Measurements from ENCODE around the gene KANTR.
A peak's percentile ranks its signal among the peaks of the same experiment; 100 is the strongest.

The KANTR gene, protein sequence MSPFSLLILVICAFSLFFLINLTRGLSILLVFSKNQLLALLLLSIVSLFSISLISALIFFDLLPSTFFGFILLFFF
- total RNA-seq = 5.8 to 17.2 (median 15.8) reads per million in 3 experiments

DNA sequence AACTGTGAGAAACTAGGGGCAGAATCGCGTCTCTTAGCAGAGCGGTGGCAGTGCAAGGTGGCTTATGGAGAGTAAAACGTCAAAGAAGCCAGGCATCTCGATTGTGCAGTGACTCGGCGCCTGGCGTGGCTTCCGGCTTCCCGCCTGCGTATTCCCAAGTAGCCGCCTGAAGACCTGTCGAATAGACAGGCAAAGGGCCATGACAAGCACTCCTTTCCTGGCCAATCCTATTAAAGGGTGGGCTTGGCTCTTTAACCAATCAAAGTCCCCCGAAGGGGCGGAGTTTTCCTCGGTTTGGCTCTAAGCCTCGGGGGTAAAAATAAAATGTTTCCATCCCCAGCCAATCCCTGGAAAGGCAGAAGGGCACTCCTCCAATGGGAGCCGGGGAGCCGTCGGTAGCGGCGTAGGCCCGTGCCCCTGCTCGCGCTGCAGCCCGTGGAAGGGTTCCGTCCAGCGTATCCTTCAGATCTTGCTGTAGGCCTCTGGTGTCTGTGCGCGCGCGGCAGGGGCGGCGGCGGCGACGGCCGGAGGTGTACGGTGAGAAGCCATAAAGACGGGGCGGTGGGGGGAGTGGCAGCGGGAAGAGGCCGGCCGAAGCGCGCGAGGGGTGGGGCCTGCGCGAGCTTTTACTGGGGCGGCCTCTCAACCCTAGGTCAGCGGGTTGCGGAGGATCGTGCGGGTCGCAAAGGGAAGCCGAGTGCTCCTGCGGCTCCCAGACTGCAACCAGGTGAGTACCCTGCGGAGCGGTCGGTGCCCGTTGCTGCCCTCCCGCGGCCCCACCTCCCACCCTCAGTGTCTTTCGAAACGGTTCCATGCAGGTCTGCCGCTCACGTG, at the start of gene KANTR:
Gene KANTR (plus strand): TSS at position 395 of the 834 bp plus-strand sequence. CDS start 30,131 bp downstream, outside the sequence.
- DNase-seq = peak; percentile 83

DNA sequence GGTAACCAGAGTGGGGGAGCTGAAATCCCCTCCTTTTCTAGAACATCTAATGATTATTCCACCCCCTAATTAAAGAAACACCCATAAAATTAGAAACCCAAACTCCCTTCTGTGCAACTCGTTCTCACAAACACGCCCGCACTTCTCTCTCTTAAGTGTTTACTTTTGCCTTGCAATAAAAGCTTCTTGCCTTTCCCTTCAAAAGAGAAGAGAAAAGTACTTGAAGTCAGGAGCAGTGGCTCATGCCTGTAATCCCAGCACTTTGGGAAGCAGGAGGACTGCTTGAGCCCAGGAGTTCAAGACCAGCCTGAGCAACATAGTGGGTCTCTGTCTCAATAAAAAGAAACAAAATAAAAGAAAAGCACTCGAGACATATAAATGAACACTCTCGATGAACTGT, 48.9 kb upstream of the KANTR start:
- DNase-seq = no peak

DNA sequence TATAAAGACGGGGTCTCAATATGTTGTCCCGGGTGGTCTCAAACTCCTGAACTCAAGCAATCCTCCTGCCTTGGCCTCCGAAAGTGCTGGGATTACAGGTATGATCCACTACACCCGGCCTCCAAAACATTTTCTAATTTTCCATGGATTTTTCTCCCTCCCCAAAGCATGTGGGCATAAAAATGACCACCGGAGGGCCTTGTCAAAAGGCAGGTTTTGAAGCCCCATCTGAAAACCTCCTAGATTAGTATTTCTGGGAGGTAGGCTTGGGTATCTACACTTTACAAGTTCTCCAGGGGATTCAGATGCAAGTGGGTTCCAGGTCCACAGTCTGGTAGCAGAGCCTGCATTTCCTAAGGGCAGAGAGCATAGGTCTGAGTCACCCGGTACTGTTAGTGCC, 46.7 kb upstream of the KANTR start:
- no peak for DNase-seq

DNA sequence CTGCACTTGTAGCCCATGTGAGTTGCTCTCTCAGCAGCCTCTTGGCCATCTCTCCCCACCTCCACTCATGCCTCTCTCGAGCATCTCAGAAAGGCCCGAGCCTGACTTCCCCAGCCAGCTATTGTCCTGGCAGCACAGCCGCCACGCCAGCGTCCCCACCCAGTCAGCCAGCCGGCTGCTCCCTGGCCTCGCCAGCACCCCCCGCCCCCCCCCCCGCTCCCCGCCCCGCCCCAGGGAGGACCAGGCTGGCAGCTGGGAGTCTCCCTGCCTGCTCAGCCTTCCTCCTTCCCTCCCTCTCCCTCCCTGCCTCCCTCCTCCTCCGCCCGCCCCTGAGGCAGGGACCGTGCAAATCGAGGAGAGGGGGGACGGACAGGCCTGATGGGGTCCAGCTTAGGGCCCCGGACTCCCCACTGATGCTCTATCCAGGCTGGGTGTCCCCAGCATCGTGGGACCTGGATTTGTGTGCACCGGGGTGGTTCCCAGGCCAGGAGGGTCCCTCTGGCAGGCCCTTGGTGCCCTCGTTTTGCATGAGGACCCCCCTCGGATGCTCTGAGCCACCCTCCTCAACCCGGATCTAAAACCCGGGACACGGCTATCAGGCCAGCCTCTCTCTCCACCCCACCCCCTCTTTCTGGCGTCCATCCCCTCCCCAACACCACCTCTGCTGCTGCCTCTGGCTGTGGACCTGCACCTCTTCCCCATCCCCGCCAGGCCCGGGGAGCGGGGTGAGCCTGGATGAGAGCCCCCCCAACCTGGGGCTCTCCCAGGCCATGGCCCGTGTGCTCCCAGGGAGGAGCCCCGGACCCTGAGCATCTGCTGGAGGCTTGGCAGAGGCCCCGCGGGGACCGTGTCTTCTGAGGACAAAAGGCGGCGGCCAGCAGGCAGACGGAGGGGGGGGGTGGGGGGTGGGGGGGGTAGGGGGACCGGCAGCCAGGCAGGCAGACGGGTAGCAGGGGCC, 45.5 kb upstream of the KANTR start, which contains the start of gene GPR173:
Gene GPR173 (plus strand): TSS at position 621 of the 958 bp plus-strand sequence. CDS start 27,833 bp downstream, outside the sequence.
- DNase-seq = no peak

DNA sequence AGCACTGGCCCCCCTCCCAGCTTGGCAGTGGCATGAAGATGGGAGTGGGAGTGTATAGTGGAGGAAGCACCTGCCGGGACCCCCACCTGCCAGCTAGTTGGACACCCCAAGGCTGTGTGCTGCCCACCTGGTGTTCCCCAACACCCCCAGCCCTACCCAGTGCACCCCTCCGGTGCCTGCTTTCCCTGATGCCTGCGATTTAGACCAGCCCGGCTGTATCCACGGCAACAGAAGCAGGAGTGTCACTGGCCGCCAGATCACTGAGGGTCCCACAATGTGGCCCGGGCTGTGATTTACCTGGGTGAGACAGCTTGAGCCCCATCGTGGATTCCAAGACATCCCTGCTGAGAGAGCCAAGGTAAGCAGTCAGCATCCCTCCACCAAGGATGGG, 44.8 kb upstream of the KANTR start:
- DNase-seq = no peak

DNA sequence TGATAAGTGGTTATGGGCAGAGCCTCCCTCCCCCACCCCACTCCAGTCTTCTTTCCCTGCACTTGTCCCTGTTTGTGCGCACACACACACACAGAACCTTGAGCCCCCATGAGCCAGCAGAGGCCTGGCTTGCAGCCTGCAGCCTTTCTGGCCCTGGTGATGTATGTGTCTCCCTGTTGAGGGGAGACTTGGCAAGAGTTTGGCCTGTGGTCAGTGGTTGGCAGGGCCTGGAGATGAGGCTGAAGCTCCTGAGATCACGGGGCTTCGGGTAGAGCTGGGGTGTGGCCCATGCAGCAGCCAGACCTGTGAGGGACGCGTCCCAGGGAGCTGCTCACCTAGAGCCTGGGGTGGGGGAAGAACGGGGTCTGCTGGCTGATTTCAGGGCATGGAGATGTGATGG, 43.1 kb upstream of the KANTR start:
- DNase-seq = no peak

DNA sequence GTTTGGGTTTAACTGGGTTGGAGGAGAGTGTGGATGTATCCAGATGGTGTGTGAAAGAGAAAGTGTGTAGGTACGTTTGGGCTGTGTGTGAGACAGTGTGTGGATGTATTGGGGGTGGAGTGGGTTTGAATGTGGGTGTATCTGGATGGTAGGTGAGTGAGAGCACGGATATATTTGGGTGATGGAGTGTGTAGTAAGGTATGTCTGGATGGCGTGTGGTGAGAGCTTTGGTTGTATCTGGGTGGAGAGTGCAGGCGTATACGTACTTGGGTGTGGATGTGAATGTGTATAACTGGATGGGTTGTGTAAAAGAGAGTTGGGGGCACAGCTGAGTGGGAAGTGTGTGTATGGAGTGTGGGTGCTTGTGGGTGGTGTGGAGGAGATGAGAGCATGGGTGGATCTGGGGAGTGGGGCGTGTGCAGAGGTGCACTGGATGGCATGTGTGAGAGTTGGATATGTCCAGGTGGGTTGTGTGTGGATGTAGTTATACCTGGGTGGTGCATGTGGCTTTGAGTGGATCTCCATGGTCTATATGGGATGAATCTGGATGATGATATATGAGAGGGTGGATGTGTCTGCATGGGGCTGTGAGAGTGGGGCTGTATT, 38.6 kb upstream of the KANTR start:
- no peak for DNase-seq

DNA sequence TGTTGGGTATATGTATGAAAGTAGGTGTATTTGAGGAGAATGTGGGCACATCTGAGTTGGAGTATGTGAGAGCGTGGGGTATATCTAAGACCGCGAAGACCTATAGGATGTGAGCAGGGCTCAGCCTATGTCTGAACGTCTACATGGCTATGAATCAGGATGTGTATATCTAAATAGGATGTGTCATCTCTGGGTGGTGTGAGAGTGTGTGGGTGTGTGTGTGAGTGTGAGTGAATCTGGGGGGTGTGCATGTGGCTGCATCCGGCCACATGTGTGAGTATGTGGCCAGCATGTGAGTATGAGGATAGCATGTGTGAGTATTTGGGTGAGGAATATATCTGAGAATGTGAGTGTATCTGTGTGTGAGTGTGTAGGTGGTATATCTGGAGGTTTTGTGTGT, 37.6 kb upstream of the KANTR start:
- no peak for DNase-seq

DNA sequence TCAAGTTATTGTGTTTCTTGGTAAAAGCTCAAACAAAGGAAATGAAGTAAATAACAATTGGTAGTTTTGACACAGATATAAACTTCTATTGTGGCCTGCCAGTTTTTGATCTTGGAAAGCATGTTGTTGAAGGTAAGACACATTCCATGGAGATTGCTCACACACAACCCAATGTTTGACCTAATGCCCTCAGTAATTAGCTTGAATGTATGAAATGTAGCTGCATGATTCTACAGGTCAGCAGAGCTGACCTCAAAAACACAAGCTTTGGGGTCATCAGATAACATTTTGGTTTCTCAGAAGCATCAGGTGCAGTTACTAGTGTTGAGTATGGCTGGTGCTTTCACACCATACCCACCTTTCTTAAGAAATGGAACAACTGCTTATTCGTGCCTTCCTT, 28.8 kb upstream of the KANTR start:
- no peak for DNase-seq

DNA sequence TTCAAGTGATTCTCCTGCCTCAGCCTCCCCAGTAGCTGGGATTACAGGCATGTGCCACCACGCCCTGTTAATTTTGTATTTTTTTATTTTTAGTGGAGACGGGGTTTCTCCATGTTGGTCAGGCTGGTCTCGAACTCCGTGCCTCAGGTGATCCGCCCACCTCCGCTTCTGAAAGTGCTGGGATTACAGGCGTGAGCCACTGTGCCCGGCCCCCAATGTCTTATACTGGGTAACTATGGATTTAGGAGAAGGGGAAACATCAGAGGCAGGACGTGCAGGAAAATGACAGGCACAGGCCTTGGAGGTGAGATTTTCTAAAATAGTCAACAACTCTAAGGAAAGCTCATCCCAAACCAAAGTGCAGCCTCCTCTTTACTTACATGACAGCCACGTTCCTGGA, 22.9 kb upstream of the KANTR start:
- DNase-seq = no peak

DNA sequence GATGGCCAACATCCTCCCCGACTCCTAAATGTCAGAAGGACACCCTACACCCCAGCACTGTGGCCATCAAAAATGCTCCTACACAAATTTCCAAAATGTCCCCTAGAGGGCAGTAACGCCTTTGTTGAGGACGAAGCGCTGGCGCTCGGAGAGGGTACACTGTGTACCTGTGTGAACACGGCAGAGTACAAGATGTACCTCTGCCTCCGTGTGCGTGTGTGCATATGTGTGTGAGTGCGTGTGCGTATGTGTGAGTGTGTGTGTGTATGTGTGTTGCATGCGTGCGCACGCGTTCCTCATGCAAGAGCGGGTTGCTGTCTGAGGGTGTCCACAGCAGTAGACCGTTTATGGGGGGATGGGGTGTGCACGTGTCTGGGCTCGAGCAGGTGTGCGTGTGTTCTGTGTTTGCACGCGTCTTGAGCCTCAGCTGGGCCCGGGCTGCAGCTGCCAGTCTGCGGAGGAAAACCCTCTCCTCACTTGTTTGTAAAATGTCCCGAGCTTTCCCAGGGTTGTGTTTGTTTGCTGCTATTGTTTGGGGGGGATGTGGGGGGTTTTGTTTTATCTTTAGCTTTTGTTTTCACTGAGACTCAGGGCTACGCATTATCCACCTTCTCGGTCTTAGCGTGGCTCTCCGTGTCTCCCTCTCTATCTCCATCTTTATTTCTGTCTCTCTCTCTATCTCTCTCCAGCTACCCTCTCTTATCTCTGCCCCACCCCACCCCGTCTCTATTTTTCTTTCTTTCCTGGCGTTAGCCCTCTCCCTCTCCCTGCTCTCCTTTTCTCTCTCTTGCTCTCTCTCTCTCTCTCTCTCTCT, 22.1 kb upstream of the KANTR start:
- DNase-seq = peak; percentile 76

DNA sequence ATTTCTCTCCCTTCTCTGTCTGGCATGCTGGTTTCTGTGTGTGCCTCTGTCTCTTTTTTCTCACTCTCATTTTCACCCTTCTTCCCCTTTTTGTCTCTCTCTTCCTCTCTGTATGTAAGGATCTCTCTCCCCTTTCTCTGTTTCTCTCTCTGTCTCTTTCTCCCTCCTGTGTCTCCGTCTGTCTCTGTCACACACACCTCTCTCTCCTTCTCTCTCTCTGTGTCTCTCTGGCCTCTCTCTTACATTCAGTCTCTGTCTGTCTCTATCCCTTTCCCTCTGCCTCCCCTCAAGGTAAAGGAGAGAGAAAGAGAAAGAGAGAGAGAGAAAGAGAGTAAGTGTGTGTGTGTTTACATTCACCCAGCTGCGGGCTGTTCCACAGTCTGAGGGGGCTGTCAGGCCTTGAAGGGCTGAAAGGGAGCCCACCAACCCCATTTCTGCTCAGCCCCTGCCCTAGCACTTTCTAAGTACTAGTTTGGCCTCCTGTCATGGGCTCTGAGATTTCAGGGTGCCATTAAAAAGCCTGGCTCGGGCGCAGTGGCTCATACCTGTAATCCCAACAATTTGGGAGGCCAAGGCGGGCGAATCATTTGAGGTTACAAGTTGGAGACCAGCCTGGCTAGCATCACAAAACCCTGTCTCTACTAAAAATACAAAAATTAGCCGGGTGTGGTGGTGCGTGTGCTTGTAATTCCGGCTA, 21.4 kb upstream of the KANTR start:
- DNase-seq = no peak

DNA sequence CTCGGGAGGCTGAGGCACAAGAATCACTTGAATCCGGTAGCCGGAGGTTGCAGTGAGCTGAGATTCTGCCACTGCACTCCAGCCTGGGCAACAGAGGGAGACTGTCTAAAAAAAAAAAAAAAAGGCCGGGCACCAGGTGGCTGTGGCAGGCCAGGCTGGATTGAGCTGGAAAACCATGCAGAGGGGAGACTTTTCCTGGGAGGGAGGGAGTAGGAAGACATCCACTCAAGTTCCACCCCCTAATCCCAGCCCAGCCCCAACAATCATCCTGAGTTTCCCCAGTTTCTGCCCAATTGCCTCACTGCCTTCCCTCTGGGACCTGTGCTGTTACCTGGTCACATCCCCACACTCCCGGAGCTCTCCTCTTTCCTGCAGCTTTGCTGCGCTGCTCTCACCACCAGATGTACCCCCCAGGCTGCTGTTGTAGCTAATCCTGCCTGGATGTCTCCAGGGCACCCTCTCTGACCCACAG, 20.8 kb upstream of the KANTR start:
- no peak for DNase-seq

DNA sequence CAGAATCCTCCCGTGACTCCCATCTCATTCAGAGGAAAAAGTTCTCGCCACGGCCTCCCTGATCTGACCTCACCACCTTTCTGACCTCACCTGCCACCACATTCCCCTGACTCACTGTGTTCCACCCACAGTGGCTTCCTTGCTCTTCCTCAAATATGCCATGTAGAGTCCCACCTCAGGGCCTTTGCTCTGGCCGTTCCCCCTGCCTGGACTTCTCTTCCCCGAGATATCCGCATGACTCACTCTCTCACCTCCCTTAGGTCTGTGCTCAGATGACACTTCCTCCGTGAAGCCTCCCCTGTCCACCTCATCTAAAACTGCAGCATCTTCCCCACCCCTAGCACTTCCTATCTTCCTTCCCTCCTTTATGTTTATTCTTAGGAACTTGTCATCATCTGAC, 18.9 kb upstream of the KANTR start:
- DNase-seq = no peak

DNA sequence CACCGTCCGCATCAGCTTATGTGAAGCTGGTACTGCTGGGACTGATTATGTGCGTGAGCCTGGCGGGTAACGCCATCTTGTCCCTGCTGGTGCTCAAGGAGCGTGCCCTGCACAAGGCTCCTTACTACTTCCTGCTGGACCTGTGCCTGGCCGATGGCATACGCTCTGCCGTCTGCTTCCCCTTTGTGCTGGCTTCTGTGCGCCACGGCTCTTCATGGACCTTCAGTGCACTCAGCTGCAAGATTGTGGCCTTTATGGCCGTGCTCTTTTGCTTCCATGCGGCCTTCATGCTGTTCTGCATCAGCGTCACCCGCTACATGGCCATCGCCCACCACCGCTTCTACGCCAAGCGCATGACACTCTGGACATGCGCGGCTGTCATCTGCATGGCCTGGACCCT, 17.3 kb upstream of the KANTR start:
- no peak for DNase-seq

DNA sequence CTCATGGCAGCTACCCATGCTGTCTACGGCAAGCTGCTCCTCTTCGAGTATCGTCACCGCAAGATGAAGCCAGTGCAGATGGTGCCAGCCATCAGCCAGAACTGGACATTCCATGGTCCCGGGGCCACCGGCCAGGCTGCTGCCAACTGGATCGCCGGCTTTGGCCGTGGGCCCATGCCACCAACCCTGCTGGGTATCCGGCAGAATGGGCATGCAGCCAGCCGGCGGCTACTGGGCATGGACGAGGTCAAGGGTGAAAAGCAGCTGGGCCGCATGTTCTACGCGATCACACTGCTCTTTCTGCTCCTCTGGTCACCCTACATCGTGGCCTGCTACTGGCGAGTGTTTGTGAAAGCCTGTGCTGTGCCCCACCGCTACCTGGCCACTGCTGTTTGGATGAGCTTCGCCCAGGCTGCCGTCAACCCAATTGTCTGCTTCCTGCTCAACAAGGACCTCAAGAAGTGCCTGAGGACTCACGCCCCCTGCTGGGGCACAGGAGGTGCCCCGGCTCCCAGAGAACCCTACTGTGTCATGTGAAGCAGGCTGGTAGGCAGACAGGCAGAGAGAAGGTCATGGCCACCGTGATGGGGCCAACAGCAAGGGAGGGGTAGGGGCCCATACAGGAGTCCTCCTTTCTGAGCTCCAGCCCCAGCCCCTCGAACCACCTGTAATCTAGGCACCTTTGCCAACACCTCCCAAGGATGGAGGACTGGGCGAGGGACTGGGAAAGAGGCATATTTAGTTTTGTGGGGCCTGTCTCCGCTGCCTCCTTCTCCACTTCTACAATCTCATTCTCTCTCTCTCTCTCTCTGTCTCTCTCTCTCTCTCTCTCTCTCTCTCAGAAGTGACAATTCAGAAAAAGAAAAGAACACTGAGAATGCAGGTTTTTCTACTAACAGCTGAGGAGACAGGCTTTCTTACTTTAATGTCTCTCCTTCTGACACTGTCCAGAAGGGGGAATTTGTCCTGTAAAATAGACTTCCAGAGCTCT, 16.4 kb upstream of the KANTR start:
- no peak for DNase-seq

DNA sequence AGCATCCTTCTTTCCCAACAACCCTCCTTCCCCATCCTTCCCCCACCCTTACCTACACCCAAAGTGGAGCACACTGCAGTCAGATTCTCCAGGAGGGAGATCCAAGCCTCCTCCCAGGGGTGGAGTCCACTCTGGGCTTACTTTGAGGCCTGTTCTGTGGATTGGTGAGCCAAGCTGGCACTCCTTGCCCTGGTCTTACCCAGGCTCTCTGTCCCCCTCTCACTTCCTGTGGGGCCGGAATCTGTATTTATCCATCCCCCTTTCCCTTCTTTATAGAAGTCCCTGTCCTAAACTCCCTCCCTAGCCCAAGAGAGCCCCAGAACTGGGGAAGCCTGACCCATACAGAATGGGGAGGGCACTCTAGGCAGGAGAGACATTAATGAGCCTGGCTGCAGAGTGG, 15.0 kb upstream of the KANTR start:
- DNase-seq = no peak

DNA sequence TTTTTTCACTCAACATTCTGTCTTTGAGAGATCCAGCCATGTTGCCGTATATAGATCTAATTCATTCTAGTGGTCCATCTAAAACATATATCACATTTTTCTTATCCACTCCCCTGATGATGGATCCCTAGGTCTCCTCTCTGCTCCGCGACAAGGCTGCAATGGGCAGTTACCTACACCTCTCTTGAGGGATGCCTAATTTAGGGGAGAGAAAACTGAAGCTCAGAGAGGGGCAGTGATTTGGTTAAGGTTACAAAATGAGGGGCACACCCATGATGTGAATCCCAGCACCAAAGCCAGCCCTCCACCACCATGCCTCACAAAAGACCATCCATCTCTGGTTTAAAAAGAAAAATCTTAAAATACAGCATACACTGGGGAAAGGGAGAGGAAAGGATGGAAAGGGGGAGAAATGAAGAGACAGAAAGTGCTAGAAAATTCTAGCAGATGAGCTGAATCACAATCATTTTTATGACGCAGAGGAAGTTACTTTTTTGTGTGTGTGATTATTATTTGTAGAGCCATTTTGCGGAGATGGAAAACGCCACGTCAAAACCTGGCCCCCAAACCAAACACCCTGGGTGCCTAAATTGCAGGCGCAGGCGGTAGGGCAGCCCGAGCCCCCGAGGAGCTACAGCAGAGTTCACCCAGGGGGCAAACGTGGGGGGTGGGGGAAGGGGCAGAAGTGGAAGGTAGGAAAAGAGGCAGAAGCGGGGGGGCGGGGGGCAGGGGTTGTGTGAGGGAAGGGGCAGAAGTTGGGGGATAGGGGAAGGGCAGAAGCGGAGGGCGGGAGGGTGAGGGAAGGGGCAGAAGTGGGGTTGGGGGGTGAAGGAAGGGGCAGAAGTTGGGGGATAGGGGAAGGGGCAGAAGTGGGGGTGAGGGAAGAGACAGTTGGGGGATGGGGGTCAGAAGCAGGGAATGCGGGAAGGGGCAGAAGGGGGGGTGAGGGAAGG, 13.0 kb upstream of the KANTR start:
- peak; percentile 28 for DNase-seq
